NK-92 (cell line): ENCODE data around the gene NPHP4.

Experiments
- DNase-seq: peaks from one replicate; lab custom pipeline; 2025; ENCODE audit not compliant: unreplicated experiment; lab: John Stamatoyannopoulos, UW

Gene NPHP4

DNA sequence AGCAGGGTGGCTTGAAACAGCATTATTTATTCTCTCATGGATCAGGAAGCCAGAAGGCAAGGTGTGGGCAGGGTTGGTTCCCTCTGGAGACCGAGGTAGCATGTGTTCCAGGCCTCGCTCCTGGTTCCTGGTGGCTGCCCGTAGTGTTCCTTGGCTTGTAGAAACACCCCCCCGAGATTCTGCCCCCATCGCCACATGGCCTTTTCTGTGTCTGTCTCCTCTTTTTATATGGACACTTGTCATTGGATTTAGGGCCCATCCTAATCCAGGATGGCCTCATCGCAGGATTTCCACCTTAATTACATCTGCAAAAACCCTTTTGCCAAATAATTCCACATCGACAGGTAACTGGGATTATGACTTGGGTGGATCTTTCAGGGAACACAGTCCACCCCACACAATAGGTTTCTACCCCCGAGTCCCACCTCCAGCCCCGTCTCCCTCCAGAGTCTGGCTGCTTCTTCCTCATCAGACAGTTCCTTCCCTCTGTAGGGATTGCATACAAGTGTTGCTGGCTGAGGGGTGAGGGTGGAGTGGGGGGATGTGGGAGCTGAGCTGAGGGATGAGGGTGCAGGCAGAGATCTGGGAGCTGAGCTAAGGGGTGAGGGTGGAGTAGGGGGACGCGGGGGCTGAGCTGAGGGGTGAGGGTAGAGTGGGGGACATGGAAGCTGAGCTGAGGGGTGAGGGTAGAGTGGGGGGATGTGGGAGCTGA lies 12.3 kb upstream of the NPHP4 start:
- DNase-seq = no peak

DNA sequence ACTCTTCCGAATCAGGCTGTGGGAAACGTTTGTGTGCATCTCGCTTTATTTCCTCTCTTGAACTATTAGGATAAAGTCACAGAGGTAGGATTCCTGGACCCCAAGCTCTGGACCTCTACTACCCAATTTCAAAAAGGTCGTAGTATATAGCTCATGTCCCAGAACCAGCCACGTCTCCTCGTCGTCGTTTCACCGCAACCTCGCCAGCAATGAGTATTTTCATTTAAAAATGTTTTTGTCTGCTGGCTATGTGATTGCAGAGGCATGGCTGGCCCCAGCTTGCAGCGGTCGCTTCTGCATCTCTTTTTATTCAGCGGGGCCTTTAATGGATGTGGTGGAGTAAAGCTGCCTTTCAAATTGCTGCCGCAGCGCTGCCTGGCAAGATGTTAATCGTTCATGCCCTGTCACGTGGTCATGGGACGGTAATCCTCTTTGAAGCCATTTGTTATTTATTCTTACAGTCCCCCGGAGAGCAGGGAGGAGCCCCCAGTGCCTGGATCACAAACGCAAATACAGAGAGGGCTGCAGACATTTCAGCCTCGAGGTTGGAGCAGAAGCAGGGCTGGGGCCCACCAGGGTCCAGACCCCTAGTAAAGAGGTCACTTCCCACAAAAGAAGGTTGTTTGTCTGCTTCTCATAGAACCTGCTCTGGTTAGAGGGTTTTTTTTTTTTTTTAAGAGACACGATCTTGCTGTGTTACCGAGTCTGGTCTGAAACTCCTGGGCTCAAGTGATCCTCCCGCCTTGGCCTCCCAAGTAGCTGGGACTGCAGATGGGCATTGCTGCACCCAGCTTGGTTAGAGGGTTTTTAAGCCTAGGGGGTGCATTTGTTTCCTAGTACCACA lies 11.6 kb upstream of the NPHP4 start:
- no peak for DNase-seq

DNA sequence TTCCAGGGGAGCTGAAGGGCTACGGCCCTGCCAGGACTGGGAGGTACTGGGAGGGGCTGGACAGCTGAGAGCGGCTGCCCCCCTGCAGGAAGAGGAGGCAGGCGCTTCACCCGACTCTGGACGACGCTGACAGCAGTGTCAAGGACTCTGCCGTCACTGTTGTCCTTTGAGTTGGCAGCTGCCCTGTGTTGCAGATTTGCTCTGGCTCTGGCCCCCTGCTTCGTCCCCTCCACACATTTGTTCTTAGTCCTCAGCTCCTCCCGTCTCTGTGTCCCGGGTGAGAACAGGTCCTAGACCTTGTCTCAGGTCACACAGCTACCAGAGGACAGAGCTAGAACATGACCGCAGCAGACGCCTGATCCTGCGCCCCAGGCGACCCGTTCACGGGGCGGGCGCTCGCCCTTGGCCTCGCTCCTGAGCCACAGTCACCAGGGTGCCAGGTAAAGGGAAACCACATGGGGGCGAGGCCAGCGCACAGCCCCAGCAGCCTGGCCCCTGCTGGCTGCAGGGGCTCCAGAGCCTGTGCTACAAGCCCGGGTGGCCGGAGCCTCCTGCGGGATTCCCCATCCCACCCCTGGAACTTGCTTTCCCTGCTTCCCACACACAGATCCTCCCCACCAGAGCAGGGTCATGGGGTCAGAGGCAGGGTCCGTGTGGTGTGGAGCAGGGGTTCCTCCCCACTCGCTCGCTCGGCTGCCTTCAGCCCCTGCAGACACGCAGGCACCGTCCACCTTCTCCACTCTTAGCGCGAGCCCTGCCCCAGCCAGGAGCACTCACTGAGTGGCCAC lies 10.7 kb upstream of the NPHP4 start:
- DNase-seq = no peak

DNA sequence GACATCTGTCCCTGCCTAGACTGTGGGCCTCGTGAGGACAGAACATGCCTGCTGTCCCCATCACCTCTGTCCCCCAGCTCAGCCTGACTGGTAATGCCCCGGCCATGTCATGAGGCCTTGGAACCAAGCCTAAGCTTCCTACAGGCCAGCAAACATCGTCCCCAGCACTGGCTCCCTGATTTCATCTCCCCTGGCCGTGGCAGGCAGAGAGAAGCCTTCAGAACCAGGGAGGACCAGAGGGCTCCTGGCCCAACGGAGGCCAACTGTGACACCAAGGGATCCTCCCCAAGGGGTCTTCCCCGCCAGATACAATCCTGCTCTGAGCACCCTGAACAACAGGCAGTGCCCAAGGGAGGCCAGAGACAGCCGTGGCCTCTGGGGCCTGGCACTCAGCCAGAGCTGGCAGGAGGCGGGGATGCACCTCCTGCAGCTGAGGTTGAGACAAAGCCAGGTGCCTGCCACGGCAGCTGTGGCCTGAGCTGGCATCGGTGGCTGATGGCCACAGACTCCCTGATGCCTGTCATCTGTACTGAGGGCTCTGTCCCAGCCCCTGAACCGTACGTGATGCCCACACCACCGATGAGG lies 9.9 kb upstream of the NPHP4 start:
- no peak for DNase-seq

DNA sequence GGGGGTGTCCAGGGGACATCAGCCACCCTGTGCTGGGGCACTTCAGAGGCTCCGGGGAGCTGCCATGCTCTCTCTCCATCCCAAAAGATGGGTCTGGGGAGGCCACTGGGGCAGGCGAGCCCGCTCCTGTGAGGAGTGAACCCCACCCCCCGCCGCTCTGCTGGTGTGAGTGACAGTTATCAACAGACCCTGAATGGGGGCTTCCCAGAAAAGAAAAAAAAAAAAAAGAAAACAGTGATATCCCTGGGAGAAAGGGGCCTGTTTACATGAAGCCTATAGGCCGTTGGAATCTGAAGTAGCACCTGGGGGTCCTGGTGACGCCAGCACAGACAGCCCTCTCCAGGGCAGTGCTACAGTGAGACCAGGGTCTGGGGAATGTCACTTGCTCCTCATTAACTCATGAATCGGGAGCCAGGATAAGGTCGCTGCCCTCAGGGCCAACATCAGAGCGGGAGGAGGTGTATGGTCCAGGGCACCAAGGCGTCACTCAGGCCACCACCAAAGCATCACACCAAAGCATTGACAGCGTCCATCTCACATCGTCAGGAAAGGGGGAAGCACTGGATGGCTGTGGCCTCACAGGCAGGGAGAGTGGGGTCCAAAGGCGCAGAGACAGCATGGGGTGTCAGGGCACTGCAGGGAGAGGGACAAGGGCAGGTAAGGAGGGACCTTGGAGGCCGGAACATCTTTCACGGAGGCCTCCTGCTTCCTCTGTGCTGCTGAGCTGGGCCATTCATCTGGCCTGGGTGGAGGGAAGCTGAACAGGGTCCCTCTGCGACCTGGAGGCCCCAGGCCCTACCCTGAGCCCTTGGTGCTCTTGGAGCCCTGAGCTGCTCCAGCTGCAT lies 8.4 kb upstream of the NPHP4 start:
- no peak for DNase-seq

DNA sequence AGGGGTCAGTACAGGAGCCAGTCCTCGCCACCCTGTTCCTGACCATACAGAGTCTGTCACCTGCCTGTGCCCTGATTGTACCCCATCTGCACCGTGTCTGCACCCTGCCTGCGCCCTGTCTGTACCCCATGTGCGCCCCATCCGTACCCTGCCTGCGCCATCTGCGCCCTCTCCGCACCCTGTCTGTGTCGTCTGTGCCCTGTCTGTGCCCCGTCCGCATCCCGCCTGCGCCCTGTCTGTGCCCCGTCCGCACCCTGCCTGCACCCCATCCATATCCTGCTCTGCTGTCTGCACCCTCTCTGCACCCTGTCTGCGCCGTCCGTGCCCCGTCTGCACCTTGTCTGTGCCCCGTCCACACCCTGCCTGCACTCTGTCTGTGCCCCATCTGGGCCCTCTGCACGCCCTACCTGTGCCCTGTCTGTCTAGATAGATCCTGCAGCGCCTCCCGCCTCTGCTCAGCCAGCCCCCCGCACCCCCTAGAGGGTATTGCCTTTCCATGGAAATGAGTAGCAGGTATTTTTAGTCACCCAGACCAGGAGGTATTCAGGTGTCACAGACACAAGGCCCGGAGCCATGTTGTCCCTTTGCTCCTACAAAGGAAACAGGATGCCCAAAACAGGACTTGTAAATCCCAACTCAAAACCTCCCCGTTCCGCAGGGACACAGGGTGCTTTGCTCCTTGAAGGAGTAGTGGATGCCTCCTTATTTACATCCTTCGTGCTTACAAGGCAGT lies 7.7 kb upstream of the NPHP4 start:
- no peak for DNase-seq

DNA sequence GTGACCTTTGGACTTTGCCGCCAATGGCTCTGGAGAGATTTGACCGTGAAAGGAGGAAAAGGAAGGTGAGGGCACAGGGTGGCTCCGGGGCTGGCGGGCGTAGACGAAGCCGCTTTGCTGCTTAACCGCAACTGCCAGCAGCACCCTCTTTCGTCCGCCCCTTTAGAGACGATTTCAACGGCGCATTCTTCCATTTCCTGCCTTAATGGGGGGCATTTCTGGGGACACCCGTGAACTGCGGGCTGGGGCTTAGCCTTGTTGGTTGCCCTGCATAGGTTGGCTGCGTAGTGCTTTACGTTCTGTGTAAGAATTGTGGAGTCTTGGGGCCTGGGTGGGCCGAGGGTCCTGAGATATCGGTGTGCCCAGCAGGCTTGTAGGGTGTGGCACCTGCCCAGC lies 6.7 kb upstream of the NPHP4 start:
- DNase-seq = no peak

DNA sequence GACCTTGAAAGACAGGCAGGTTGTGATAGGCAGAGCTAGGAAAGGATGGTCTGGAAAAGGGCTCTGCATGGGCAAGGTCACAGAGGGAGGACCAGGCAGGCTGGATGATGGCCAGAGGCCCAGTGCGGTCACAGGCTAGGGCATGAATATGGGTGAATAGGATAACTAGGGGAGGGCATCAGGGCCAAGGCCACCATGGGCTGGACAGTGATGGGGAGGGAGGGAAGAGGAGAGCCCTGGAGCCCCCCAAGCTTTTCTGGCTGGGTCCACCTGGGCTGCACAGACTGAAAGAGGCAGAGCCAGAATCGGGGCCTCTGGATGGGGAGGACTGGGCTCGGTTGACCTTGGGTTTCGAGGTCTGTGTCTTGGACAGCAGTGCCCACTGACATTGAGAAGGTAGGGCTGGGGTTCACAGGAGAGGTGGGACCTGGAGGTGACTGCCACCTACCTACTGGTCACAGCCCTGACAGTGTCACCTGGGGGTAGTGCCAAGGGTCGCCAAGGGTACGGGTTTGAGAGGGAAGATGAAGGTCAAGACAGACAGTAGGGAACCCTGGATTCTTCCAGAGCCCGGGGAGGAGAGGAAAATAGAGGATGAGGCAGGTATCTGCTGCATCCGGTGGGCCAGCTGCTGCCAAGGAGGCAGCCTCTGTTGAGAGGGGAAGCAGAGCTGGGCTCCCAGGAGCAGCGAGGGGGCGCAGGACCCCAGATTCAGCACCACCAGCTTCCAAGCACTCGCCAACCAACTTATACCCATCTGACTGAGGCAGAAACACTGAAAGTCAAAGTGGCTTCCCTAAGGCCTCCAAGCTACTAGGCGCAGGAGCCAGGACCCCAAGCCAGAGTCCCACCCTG lies 6.1 kb upstream of the NPHP4 start:
- no peak for DNase-seq

DNA sequence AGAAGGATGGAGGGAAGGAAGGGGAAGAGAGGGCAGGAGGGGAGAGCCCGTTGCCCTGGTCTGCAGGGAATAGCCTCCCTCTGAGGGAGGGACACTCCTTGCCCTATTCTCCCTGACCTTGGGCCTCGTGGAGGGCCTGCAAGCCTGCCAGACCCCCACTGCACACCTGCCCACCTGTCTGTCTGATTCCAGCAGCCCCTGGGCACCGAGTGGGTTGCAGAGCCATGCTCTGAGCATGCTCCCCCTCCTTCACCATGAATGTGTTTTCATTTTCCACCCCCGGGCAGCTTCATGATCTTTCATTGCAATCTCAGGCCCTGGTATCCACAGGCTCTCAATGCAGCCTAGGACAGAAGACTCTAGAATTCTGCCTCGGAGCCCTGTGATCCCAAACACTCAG lies 5.1 kb upstream of the NPHP4 start:
- DNase-seq = no peak

DNA sequence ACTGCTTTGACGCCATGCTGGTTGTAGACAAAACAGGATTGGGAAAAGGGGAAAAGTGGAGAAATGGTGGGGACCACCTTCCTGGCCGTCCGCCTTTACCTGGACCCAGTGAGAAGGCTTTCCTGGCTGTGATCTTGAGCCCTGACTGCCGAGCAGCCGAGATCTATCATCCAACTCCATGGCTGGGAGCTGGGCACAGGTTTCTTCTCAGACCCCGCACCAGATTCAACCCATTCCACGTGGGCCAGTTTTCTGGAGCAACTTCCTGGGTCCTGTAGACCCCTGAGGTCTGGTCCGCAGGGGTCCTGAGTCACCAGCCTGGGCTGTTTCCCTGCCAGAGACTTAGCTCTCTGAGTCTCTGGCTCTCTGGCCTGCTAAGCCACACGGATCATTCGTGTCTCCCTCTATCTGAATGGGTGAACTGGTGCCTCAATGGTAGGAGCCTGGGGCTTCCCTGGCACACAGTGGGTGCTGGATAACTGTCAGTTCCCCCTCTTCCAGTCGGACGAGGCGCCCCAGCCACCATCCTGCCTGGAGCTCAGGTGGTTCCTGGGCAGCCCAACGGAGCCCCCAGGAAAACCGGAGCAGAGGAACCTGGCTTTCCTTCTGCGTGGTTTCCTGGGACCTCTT lies 4.5 kb upstream of the NPHP4 start:
- no peak for DNase-seq

DNA sequence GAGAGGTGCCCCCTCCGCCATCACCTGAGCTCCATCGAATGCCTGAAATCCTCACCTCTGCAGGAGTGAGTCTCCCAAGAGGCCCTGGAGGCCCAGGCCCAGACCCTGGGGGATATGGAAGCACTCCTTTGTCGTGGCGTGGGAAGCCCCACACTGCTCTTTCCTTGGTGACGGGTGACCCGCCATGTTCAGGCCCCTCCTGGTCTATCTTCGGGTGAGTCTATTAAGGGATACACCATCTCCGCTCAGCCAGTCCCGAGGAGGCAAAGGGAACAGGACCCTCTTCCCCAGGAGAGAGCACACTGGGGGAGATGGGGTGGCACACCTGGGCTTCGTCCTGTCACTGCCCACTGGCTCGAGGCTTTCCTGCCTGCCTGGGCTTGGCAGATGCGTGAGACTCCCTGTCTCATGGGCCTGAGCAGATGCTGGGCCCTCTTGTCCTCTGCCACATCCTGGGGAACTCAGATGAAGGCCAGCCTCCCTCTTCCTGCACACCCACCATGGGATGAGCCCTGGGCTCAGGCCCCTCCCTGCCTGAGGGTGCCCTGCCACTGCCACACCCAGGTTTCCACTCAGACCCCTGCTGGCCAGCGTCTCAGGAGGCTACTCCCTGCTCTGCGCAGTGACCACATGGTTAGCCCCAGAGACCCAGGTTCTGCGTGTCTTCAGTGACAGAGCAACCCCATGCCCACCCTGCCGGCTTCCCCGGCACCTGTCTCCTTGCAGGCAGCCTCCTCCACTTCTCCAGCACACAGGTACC lies 3.8 kb upstream of the NPHP4 start:
- no peak for DNase-seq

DNA sequence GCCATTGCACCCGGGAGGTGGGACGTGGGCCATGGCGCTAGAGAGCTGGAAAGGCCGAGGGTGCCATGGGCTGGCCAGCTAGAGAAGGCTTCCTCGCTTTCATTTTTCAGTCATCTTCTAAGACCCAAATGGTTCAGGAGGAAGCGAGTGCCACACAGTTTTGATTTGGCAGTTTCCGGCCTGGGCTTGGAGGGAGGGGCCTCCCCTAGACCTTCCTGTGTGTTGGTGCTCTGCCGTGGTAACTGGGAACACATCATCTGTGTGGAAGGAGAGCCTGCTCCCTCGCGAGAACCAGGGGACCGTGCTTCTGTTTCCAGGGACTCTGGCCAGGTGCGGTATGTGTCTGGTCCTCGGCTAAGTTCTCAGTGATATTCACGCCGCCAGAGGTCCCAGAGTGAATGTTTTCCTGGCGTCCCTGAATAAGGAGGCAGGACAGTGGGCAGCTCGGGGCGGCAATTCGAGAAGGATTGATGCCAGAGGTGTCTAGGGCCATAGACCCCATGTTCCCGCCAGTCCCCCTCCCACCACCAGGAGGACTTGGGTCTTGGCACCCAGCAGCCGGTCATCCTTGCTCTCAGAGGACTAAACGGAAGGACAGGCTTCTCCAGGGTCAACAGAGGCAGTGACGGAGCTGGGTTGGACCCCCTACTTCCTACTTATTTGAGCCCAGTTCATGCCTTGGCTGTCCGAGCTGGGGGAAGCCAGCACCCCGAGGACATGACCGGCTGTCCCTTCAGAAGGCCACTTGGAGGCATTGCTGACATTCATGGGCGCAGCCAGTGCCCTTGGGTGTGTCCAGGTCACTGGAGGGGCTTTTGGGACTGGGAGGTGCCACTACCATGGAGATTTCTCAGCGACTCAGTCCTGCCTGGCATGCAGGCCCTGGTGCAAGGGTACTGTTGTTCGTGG lies 2.7 kb upstream of the NPHP4 start:
- no peak for DNase-seq

DNA sequence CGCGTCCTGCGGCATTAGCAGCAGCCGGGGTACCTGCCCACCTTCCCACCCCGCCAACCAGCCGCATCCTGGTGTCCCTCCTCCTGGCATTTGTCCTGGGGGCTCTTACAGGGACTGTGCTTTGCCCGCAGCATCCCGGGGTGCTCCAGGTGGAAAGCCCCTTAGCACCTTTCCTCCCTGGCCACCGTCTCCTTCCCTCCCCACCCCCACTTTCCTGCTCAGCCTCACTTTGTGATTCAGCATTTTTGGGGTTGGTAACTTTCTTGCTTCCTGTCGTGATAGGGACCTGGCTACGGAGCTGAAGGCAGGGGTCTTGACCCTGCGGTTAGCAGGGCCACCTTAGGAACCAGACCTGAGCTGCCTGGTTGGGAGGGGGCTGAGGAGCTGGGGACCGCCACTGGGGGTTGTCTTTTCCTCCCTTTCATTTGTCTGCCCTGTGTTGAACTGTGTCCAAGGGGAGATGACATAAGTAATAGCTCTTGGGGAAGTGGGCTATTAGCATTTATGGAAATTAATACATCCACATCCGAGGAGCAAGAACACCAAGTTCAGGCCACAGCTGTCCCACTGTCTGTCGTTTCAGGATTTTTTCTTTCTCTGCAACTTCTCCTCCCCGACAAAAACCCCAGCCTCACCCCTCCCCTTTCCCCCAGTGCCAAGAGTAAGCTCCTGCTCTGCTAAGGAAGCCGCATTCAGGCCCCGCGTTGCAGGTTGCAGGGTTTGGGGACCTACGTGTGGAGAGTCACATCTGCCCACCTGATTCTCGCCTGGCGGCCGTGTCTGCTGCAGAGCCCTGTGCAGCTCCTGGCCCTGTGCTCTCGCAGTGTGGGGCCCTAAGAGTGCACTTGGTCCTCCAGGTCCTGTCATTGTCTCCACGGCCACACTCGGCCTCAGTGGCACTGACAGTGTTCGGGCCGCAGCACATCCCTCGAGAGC lies 1.6 kb upstream of the NPHP4 start:
- DNase-seq = no peak

DNA sequence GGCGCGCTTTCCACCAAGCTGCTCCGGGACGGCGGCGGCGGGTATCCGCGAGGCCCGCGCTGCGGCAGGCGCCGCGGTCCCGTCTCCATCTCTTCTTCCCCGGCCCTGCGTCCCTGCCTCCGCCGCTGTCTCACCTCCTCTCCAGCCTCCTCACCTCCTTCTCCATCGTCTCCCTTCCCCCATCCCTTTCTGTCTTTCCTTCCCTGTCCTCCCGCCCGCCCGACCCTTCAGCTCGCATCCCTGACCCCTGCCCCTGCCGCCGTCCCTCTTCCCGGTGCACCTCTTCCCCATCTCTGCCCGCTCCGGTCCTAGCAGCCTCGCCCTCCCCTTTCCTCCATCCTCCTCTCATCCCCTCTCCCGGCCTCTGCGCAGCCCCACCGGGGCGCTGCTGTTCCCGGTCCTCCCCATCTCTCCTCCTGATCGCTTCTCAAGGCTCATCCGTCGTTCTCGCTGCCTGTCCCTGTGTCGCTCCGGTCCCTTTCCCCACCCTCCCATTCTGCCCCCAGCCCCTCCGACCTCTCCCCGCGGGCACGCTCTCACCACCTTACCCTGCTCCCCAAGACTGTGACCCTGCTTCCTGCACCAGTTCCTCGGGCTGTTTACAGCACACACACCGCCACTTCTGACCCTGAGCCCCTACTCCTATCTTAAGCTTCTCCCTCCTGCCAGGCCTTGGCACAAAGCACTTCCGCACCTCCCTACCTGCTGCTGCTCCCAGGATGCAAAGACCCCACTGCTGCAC lies 760 bp upstream of the NPHP4 start:
- DNase-seq = no peak
